ENCODE measurements around the gene MYOM1. TPM values are rescaled to one million over a fixed set of nuclear protein-coding genes. Genes with fewer than 3 reads are reported as not detected.

MYOM1 gene
- total and polyA plus RNA-seq, 2 donors from 2014 or later, result 2.1 to 6.8 TPM

- TF ChIP-seq, protein P1, sequence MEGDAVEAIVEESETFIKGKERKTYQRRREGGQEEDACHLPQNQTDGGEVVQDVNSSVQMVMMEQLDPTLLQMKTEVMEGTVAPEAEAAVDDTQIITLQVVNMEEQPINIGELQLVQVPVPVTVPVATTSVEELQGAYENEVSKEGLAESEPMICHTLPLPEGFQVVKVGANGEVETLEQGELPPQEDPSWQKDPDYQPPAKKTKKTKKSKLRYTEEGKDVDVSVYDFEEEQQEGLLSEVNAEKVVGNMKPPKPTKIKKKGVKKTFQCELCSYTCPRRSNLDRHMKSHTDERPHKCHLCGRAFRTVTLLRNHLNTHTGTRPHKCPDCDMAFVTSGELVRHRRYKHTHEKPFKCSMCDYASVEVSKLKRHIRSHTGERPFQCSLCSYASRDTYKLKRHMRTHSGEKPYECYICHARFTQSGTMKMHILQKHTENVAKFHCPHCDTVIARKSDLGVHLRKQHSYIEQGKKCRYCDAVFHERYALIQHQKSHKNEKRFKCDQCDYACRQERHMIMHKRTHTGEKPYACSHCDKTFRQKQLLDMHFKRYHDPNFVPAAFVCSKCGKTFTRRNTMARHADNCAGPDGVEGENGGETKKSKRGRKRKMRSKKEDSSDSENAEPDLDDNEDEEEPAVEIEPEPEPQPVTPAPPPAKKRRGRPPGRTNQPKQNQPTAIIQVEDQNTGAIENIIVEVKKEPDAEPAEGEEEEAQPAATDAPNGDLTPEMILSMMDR (IDR thresholded peaks at IDR 0.05; ENCODE audit: borderline replicate concordance, extremely low read depth, insufficient read depth), result no peak
- Histone ChIP-seq H3K4me3 (ENCODE audit: low read length in 3 of 3) (no peak overlapping the region), H3K36me3 (ENCODE audit: control insufficient read depth in 2 of 3, insufficient read depth in 3 of 3, low read length in 3 of 3) (no peaks in the 10 kb centered on the region), H3K27me3 (ENCODE audit: control insufficient read depth, insufficient read depth, low read length) (no peaks in the 10 kb centered on the region), H3K9me3 (ENCODE audit: control insufficient read depth in 2 of 3, insufficient read depth in 1 of 3, low read length in 3 of 3) (no peaks in the 10 kb centered on the region), H3K4me1 (ENCODE audit: control insufficient read depth in 2 of 3, insufficient read depth in 2 of 3, low read depth in 1 of 3, low read length in 3 of 3) (no peaks in the 10 kb centered on the region), H3K27ac (ENCODE audit: low read depth in 2 of 2, low read length in 2 of 2) (peak overlapping the region in 1 of 2 donors; percentile 33), H3K9ac (ENCODE audit: low read length in 3 of 3) (no peak overlapping the region)
- FAIRE-seq, result peak; percentile 15
- intact Hi-C loops (cut with DNase I), result no loop called here
- DNase-seq, result peak in 2 of 5 donors; percentile 52 to 57
Observed at GRCh38 chr18:3217948-3218647, 1.7 kb downstream of the MYOM1 start.

- H3K36me3 ChIP-seq (ENCODE audit: control insufficient read depth in 2 of 3, insufficient read depth in 3 of 3, low read length in 3 of 3), result no peaks in the 10 kb centered on the region
- TF ChIP-seq, protein P1 (IDR thresholded peaks at IDR 0.05; ENCODE audit: borderline replicate concordance, extremely low read depth, insufficient read depth), result no peak
- no peaks in the 10 kb centered on the region for H3K4me1 ChIP-seq (ENCODE audit: control insufficient read depth in 2 of 3, insufficient read depth in 2 of 3, low read depth in 1 of 3, low read length in 3 of 3)
- H3K9me3 ChIP-seq (ENCODE audit: control insufficient read depth in 2 of 3, insufficient read depth in 1 of 3, low read length in 3 of 3), result no peaks in the 10 kb centered on the region
- FAIRE-seq, result no peak
- intact Hi-C loops (cut with DNase I), result no loop called here
- no peak overlapping the region for H3K27ac ChIP-seq (ENCODE audit: low read depth in 2 of 2, low read length in 2 of 2)
- H3K4me3 ChIP-seq (ENCODE audit: low read length in 3 of 3), result no peak overlapping the region
- H3K27me3 ChIP-seq (ENCODE audit: control insufficient read depth, insufficient read depth, low read length), result no peaks in the 10 kb centered on the region
- no peak overlapping the region for H3K9ac ChIP-seq (ENCODE audit: low read length in 3 of 3)
- no peak for DNase-seq
Observed at GRCh38 chr18:3216987-3217386, 2.8 kb downstream of the MYOM1 start.

GRCh38 chr18:3214855-3215637, 4.7 kb downstream of the MYOM1 start:
- Histone ChIP-seq H3K27me3 (ENCODE audit: control insufficient read depth, insufficient read depth, low read length) (no peaks in the 10 kb centered on the region), H3K4me3 (ENCODE audit: low read length in 3 of 3) (no peak overlapping the region), H3K36me3 (ENCODE audit: control insufficient read depth in 2 of 3, insufficient read depth in 3 of 3, low read length in 3 of 3) (no peaks in the 10 kb centered on the region), H3K27ac (ENCODE audit: low read depth in 2 of 2, low read length in 2 of 2) (no peak overlapping the region), H3K9ac (ENCODE audit: low read length in 3 of 3) (no peak overlapping the region), H3K9me3 (ENCODE audit: control insufficient read depth in 2 of 3, insufficient read depth in 1 of 3, low read length in 3 of 3) (no peaks in the 10 kb centered on the region), H3K4me1 (ENCODE audit: control insufficient read depth in 2 of 3, insufficient read depth in 2 of 3, low read depth in 1 of 3, low read length in 3 of 3) (peaks cover 0 to 3% (median 0%) of the 10 kb centered on the region in 3 donors)
- FAIRE-seq, result no peak
- TF ChIP-seq, protein P1 (IDR thresholded peaks at IDR 0.05; ENCODE audit: borderline replicate concordance, extremely low read depth, insufficient read depth), result no peak
- intact Hi-C loops (cut with DNase I), result no loop called here
- DNase-seq, result no peak

All from kidney (tissue), 14 donors.